Measurements from ENCODE around the gene TMC6.

Gene TMC6

GRCh38 chr17:78147315-78147998 is 18.9 kb upstream of the TMC6 start:
- Histone ChIP-seq H3K79me2 (ENCODE audit: insufficient read depth, low read length) (no peaks in the 10 kb centered on the region), H3K4me2 (ENCODE audit: insufficient read depth, low read length) (no peak overlapping the region), H3K27ac (ENCODE audit: low read length) (no peak overlapping the region), H3K9ac (ENCODE audit: low read depth, low read length) (no peak overlapping the region), H3K36me3 (ENCODE audit: insufficient read depth, low read length) (no peaks in the 10 kb centered on the region), H3K4me1 (ENCODE audit: insufficient read depth, low read length) (no peaks in the 10 kb centered on the region), H3K9me3 (ENCODE audit: insufficient read depth, low read length, severe bottlenecking) (no peaks in the 10 kb centered on the region), H3K4me3 (ENCODE audit: low read depth in 1 of 2, low read length in 2 of 2) (no peak overlapping the region), H2AFZ (ENCODE audit: low read depth, low read length) (no peak overlapping the region), H3K27me3 (ENCODE audit: insufficient read depth, low read length, poor library complexity) (no peaks in the 10 kb centered on the region), H4K20me1 (ENCODE audit: insufficient read depth, low read length) (no peaks in the 10 kb centered on the region)
- TF ChIP-seq EZH2 (IDR thresholded peaks at IDR 0.05; ENCODE audit: borderline replicate concordance, low read depth, low read length, severe bottlenecking): no peak
- TF ChIP-seq, protein P1, sequence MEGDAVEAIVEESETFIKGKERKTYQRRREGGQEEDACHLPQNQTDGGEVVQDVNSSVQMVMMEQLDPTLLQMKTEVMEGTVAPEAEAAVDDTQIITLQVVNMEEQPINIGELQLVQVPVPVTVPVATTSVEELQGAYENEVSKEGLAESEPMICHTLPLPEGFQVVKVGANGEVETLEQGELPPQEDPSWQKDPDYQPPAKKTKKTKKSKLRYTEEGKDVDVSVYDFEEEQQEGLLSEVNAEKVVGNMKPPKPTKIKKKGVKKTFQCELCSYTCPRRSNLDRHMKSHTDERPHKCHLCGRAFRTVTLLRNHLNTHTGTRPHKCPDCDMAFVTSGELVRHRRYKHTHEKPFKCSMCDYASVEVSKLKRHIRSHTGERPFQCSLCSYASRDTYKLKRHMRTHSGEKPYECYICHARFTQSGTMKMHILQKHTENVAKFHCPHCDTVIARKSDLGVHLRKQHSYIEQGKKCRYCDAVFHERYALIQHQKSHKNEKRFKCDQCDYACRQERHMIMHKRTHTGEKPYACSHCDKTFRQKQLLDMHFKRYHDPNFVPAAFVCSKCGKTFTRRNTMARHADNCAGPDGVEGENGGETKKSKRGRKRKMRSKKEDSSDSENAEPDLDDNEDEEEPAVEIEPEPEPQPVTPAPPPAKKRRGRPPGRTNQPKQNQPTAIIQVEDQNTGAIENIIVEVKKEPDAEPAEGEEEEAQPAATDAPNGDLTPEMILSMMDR (IDR thresholded peaks at IDR 0.05; ENCODE audit: borderline replicate concordance, extremely low read depth, low read length, poor library complexity, severe bottlenecking): no peak
- DNase-seq: no peak
- ATAC-seq (ENCODE audit: insufficient read depth, low read depth): no peak

- H3K4me1 ChIP-seq (ENCODE audit: insufficient read depth, low read length): no peaks in the 10 kb centered on the region
These were observed 18.3 kb upstream of the TMC6 start for GRCh38 chr17:78146881-78147280.

GRCh38 chr17:78146471-78146869 is 17.9 kb upstream of the TMC6 start:
- Histone ChIP-seq H2AFZ (ENCODE audit: low read depth, low read length) (no peak overlapping the region), H4K20me1 (ENCODE audit: insufficient read depth, low read length) (no peaks in the 10 kb centered on the region), H3K9me3 (ENCODE audit: insufficient read depth, low read length, severe bottlenecking) (no peaks in the 10 kb centered on the region), H3K27me3 (ENCODE audit: insufficient read depth, low read length, poor library complexity) (no peaks in the 10 kb centered on the region), H3K27ac (ENCODE audit: low read length) (no peak overlapping the region), H3K79me2 (ENCODE audit: insufficient read depth, low read length) (no peaks in the 10 kb centered on the region), H3K4me3 (ENCODE audit: low read depth in 1 of 2, low read length in 2 of 2) (no peak overlapping the region), H3K36me3 (ENCODE audit: insufficient read depth, low read length) (no peaks in the 10 kb centered on the region), H3K9ac (ENCODE audit: low read depth, low read length) (no peak overlapping the region), H3K4me1 (ENCODE audit: insufficient read depth, low read length) (no peaks in the 10 kb centered on the region), H3K4me2 (ENCODE audit: insufficient read depth, low read length) (no peak overlapping the region)
- no peak for DNase-seq
- no peak for ATAC-seq (ENCODE audit: insufficient read depth, low read depth)
- TF ChIP-seq, protein P1 (IDR thresholded peaks at IDR 0.05; ENCODE audit: borderline replicate concordance, extremely low read depth, low read length, poor library complexity, severe bottlenecking): no peak
- no peak for TF ChIP-seq EZH2 (IDR thresholded peaks at IDR 0.05; ENCODE audit: borderline replicate concordance, low read depth, low read length, severe bottlenecking)

More at GRCh38 chr17:78146881-78147280, 18.3 kb upstream of the TMC6 start:
- Histone ChIP-seq H3K27ac (ENCODE audit: low read length) (no peak overlapping the region), H3K27me3 (ENCODE audit: insufficient read depth, low read length, poor library complexity) (no peaks in the 10 kb centered on the region), H3K9me3 (ENCODE audit: insufficient read depth, low read length, severe bottlenecking) (no peaks in the 10 kb centered on the region), H3K9ac (ENCODE audit: low read depth, low read length) (no peak overlapping the region), H3K4me2 (ENCODE audit: insufficient read depth, low read length) (no peak overlapping the region), H3K36me3 (ENCODE audit: insufficient read depth, low read length) (no peaks in the 10 kb centered on the region), H3K4me3 (ENCODE audit: low read depth in 1 of 2, low read length in 2 of 2) (no peak overlapping the region), H2AFZ (ENCODE audit: low read depth, low read length) (no peak overlapping the region), H3K79me2 (ENCODE audit: insufficient read depth, low read length) (no peaks in the 10 kb centered on the region), H4K20me1 (ENCODE audit: insufficient read depth, low read length) (no peaks in the 10 kb centered on the region)
- DNase-seq (no peak), ATAC-seq (ENCODE audit: insufficient read depth, low read depth) (no peak)
- TF ChIP-seq EZH2 (IDR thresholded peaks at IDR 0.05; ENCODE audit: borderline replicate concordance, low read depth, low read length, severe bottlenecking): no peak
- TF ChIP-seq, protein P1 (IDR thresholded peaks at IDR 0.05; ENCODE audit: borderline replicate concordance, extremely low read depth, low read length, poor library complexity, severe bottlenecking): no peak

Data from DND-41 (cell line).